ENCODE measurements around the gene DNLZ. TPM values are rescaled to one million over a fixed set of nuclear protein-coding genes. Genes with fewer than 3 reads are reported as not detected.
"Not testable (repeated sequence)": the region's sequence is repeated elsewhere in the genome, so short reads cannot be mapped to it uniquely, and the experiment has no call there.

Gene DNLZ
- total and polyA plus RNA-seq, 7 donors: 8.2 to 40.7 (median 18.7) TPM

- TF ChIP-seq CTCF (IDR thresholded peaks at IDR 0.05): no peak
- Histone ChIP-seq H3K36me3 (ENCODE audit: insufficient read depth in 1 of 2, low read depth in 1 of 2) (peaks cover 0 to 66% of the 10 kb centered on the region in 2 donors), H3K9me3 (no peaks in the 10 kb centered on the region), H3K27ac (peak overlapping the region; percentile 94), H3K27me3 (ENCODE audit: insufficient read depth in 3 of 3, low read length in 2 of 3) (no peaks in the 10 kb centered on the region), H3K4me3 (peak overlapping the region; percentile 99), H3K4me1 (peaks cover 25% of the 10 kb centered on the region)
- DNase-seq (no peak), ATAC-seq (peak; percentile 17 to 52 (median 50))
- intact Hi-C loops (cut with DNase I): loop anchor here (5.0 kb wide), 2 partner anchors 62 to 67 kb away; no protein-coding TSS in a partner anchor
- WGBS, 3 donors: 8 to 15% (median 8%) methylated on average over 37 to 71 of the region's 71 CpGs
Measured at GRCh38 chr9:136409557-136410455, 46.3 kb upstream of the DNLZ start.

- Histone ChIP-seq H3K27ac (no peak overlapping the region), H3K4me1 (peaks cover 25% of the 10 kb centered on the region), H3K4me3 (no peak overlapping the region), H3K9me3 (no peaks in the 10 kb centered on the region), H3K27me3 (ENCODE audit: insufficient read depth in 3 of 3, low read length in 2 of 3) (no peaks in the 10 kb centered on the region), H3K36me3 (ENCODE audit: insufficient read depth in 1 of 2, low read depth in 1 of 2) (peaks cover 0 to 61% of the 10 kb centered on the region in 2 donors)
- 81 to 85% (median 83%) methylated on average over 7 of the region's 7 CpGs for WGBS, 3 donors
- DNase-seq (no peak), ATAC-seq (no peak)
- intact Hi-C loops (cut with DNase I): loop anchor here in 1 of 2 donors (2.0 kb wide), 1 partner anchor 43 kb away; no protein-coding TSS in a partner anchor
- TF ChIP-seq CTCF (IDR thresholded peaks at IDR 0.05): no peak
Measured at GRCh38 chr9:136407911-136408310, 44.4 kb upstream of the DNLZ start.

- intact Hi-C loops (cut with DNase I): loop anchor here in 1 of 2 donors (2.0 kb wide), 1 partner anchor 42 kb away; no protein-coding TSS in a partner anchor
- H3K4me3 ChIP-seq; H3K9me3 ChIP-seq; H3K27ac ChIP-seq; H3K27me3 ChIP-seq (ENCODE audit: insufficient read depth in 3 of 3, low read length in 2 of 3); DNase-seq; ATAC-seq: not testable (repeated sequence)
- H3K36me3 ChIP-seq (ENCODE audit: insufficient read depth in 1 of 2, low read depth in 1 of 2): peaks cover 0 to 59% of the 10 kb centered on the region in 2 donors
- peaks cover 19% of the 10 kb centered on the region for H3K4me1 ChIP-seq
- 90 to 95% (median 94%) methylated on average over 28 of the region's 28 CpGs for WGBS, 3 donors
Measured at GRCh38 chr9:136407061-136407460, 43.5 kb upstream of the DNLZ start.

- not testable (repeated sequence) for H3K27me3 ChIP-seq (ENCODE audit: insufficient read depth in 3 of 3, low read length in 2 of 3); H3K9me3 ChIP-seq; H3K27ac ChIP-seq; H3K4me1 ChIP-seq; ATAC-seq; DNase-seq; H3K4me3 ChIP-seq
- H3K36me3 ChIP-seq (ENCODE audit: insufficient read depth in 1 of 2, low read depth in 1 of 2): peaks cover 0 to 62% of the 10 kb centered on the region in 2 donors
- 89 to 91% (median 90%) methylated on average over 10 of the region's 10 CpGs for WGBS, 3 donors
- intact Hi-C loops (cut with DNase I): loop anchor here in 1 of 2 donors (2.0 kb wide), 1 partner anchor 41 kb away; no protein-coding TSS in a partner anchor
Measured at GRCh38 chr9:136405904-136406303, 42.4 kb upstream of the DNLZ start.

GRCh38 chr9:136405481-136405880, 41.9 kb upstream of the DNLZ start:
- ATAC-seq (no peak), DNase-seq (no peak)
- WGBS, 3 donors: 79 to 91% (median 82%) methylated on average over 7 of the region's 7 CpGs
- TF ChIP-seq CTCF (IDR thresholded peaks at IDR 0.05): no peak
- Histone ChIP-seq H3K4me1 (peaks cover 9% of the 10 kb centered on the region), H3K4me3 (no peak overlapping the region), H3K36me3 (ENCODE audit: insufficient read depth in 1 of 2, low read depth in 1 of 2) (peaks cover 0 to 62% of the 10 kb centered on the region in 2 donors), H3K27ac (no peak overlapping the region), H3K9me3 (no peaks in the 10 kb centered on the region), H3K27me3 (ENCODE audit: insufficient read depth in 3 of 3, low read length in 2 of 3) (no peaks in the 10 kb centered on the region)
- intact Hi-C loops (cut with DNase I): no loop called here
